Measurements from ENCODE around the gene SLC16A3. TPM values are rescaled to one million over a fixed set of nuclear protein-coding genes. Genes with fewer than 3 reads are reported as not detected.

The SLC16A3 gene
- total RNA-seq, 1 donor from 2014 or later, result 18.1 TPM

DNA sequence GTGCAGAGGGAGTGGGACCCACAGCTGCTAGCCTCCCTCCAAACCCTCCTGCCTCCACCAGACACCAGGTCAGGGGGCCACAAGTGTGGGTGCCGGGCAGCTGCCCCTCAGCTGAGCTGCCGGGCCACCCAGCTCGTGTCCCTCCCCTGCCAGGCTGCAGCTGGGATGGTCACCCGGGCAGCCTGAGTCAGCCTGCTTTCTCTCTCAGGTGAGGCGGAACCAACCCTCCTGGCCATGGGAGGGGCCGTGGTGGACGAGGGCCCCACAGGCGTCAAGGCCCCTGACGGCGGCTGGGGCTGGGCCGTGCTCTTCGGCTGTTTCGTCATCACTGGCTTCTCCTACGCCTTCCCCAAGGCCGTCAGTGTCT, 6.9 kb downstream of the SLC16A3 start:
- Mint-ChIP-seq H3K36me3 (ENCODE audit: unreplicated experiment) (no peaks in the 10 kb centered on the region), H3K9me3 (ENCODE audit: unreplicated experiment) (no peaks in the 10 kb centered on the region), H3K27me3 (ENCODE audit: unreplicated experiment) (no peaks in the 10 kb centered on the region), H3K4me3 (ENCODE audit: unreplicated experiment) (no peak overlapping the region), H3K4me1 (ENCODE audit: unreplicated experiment) (peaks cover 58% of the 10 kb centered on the region), H3K27ac (ENCODE audit: unreplicated experiment) (no peak overlapping the region)
- no peak for DNase-seq (ENCODE audit: extremely low spot score, unreplicated experiment)
- TF ChIP-seq, protein P1, sequence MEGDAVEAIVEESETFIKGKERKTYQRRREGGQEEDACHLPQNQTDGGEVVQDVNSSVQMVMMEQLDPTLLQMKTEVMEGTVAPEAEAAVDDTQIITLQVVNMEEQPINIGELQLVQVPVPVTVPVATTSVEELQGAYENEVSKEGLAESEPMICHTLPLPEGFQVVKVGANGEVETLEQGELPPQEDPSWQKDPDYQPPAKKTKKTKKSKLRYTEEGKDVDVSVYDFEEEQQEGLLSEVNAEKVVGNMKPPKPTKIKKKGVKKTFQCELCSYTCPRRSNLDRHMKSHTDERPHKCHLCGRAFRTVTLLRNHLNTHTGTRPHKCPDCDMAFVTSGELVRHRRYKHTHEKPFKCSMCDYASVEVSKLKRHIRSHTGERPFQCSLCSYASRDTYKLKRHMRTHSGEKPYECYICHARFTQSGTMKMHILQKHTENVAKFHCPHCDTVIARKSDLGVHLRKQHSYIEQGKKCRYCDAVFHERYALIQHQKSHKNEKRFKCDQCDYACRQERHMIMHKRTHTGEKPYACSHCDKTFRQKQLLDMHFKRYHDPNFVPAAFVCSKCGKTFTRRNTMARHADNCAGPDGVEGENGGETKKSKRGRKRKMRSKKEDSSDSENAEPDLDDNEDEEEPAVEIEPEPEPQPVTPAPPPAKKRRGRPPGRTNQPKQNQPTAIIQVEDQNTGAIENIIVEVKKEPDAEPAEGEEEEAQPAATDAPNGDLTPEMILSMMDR (IDR thresholded peaks at IDR 0.05), result no peak

GRCh38 chr17:82236142-82236971, 7.5 kb downstream of the SLC16A3 start:
- no peaks in the 10 kb centered on the region for H3K36me3 Mint-ChIP-seq (ENCODE audit: unreplicated experiment)
- no peak overlapping the region for H3K4me3 Mint-ChIP-seq (ENCODE audit: unreplicated experiment)
- H3K4me1 Mint-ChIP-seq (ENCODE audit: unreplicated experiment), result peaks cover 64% of the 10 kb centered on the region
- no peaks in the 10 kb centered on the region for H3K27me3 Mint-ChIP-seq (ENCODE audit: unreplicated experiment)
- TF ChIP-seq, protein P1 (IDR thresholded peaks at IDR 0.05), result peak; percentile 88
- H3K27ac Mint-ChIP-seq (ENCODE audit: unreplicated experiment), result peak overlapping the region; percentile 10
- no peaks in the 10 kb centered on the region for H3K9me3 Mint-ChIP-seq (ENCODE audit: unreplicated experiment)
- DNase-seq (ENCODE audit: extremely low spot score, unreplicated experiment), result no peak

DNA sequence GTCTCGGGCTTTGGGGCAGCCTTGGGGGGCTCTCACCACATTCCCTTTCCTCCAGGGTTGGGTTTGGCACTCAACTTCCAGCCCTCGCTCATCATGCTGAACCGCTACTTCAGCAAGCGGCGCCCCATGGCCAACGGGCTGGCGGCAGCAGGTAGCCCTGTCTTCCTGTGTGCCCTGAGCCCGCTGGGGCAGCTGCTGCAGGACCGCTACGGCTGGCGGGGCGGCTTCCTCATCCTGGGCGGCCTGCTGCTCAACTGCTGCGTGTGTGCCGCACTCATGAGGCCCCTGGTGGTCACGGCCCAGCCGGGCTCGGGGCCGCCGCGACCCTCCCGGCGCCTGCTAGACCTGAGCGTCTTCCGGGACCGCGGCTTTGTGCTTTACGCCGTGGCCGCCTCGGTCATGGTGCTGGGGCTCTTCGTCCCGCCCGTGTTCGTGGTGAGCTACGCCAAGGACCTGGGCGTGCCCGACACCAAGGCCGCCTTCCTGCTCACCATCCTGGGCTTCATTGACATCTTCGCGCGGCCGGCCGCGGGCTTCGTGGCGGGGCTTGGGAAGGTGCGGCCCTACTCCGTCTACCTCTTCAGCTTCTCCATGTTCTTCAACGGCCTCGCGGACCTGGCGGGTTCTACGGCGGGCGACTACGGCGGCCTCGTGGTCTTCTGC, 8.4 kb downstream of the SLC16A3 start:
- H3K4me3 Mint-ChIP-seq (ENCODE audit: unreplicated experiment), result no peak overlapping the region
- DNase-seq (ENCODE audit: extremely low spot score, unreplicated experiment), result no peak
- H3K27me3 Mint-ChIP-seq (ENCODE audit: unreplicated experiment), result no peaks in the 10 kb centered on the region
- H3K36me3 Mint-ChIP-seq (ENCODE audit: unreplicated experiment), result no peaks in the 10 kb centered on the region
- peaks cover 70% of the 10 kb centered on the region for H3K4me1 Mint-ChIP-seq (ENCODE audit: unreplicated experiment)
- H3K9me3 Mint-ChIP-seq (ENCODE audit: unreplicated experiment), result no peaks in the 10 kb centered on the region
- peak overlapping the region; percentile 50 for H3K27ac Mint-ChIP-seq (ENCODE audit: unreplicated experiment)
- TF ChIP-seq, protein P1 (IDR thresholded peaks at IDR 0.05), result no peak

- DNase-seq (ENCODE audit: extremely low spot score, unreplicated experiment), result no peak
- Mint-ChIP-seq H3K27ac (ENCODE audit: unreplicated experiment) (peak overlapping the region; percentile 92), H3K9me3 (ENCODE audit: unreplicated experiment) (no peaks in the 10 kb centered on the region), H3K27me3 (ENCODE audit: unreplicated experiment) (no peaks in the 10 kb centered on the region), H3K36me3 (ENCODE audit: unreplicated experiment) (no peaks in the 10 kb centered on the region), H3K4me3 (ENCODE audit: unreplicated experiment) (peak overlapping the region; percentile 46), H3K4me1 (ENCODE audit: unreplicated experiment) (peaks cover 76% of the 10 kb centered on the region)
- TF ChIP-seq, protein P1 (IDR thresholded peaks at IDR 0.05), result no peak
Observed at GRCh38 chr17:82237746-82238471, 9.1 kb downstream of the SLC16A3 start.

All from osteocyte (in vitro differentiated cells).